PC-9 (cell line): ENCODE data around the gene BNIP2. TPM values are rescaled to one million over a fixed set of nuclear protein-coding genes. Genes with fewer than 3 reads are reported as not detected.

ENCODE experiments used
- BruUV-seq: library from RNA; stranded (reverse); fragments of 400-500 nt; replicated peaks from 2 replicates; lab custom pipeline; 2021; lab: Mats Ljungman, UMichigan
- CTCF ChIA-PET: fragments of 300-600 bp; sonication (Branson Sonifier 250); formaldehyde crosslinking; loops from one replicate; lab custom pipeline; 2022; ENCODE audit warnings: antibody characterized with exemption; lab: Charles Lee
- POLR2A ChIA-PET: fragments of 300-600 bp; sonication (Branson Sonifier 250); formaldehyde crosslinking; loops from one replicate; lab custom pipeline; 2022; ENCODE audit warnings: antibody characterized with exemption; ENCODE audit not compliant: unreplicated experiment; lab: Charles Lee
- DNase-seq, 2 experiments: peaks; one replicate each; pipeline versions ENCODE4 v3.0.0 to v3.0.0-alpha.2; 2015 to 2022; ENCODE audit warnings: mixed read lengths in 1 of 2
- H2AFZ ChIP-seq: fragments of 200-600 bp; sonication (generic); 2 replicates; pipeline ENCODE4 v1.8.1; 2017; ENCODE audit warnings: antibody characterized with exemption
- H3F3A ChIP-seq: fragments of 200-600 bp; sonication (generic); 2 replicates; pipeline ENCODE4 v1.8.1; 2017; ENCODE audit warnings: antibody characterized with exemption, mild to moderate bottlenecking, low read depth; ENCODE audit not compliant: insufficient read depth
- H3K27ac ChIP-seq: fragments of 200-600 bp; sonication (generic); 2 replicates; pipeline ENCODE4 v1.6.1; 2016; ENCODE audit warnings: mixed run types
- H3K27me3 ChIP-seq: fragments of 200-600 bp; sonication (generic); 2 replicates; pipeline ENCODE4 v1.6.1; 2016; ENCODE audit warnings: low read depth, mixed run types; ENCODE audit not compliant: insufficient read depth
- H3K36me3 ChIP-seq: fragments of 200-600 bp; sonication (generic); 2 replicates; pipeline ENCODE4 v1.6.1; 2016; ENCODE audit warnings: low read depth, mixed run types
- H3K4me1 ChIP-seq: fragments of 200-600 bp; sonication (generic); replicated peaks from 2 replicates; pipeline ENCODE4 v1.6.1; 2016; ENCODE audit warnings: mixed run types; ENCODE audit not compliant: insufficient read depth
- H3K4me2 ChIP-seq: fragments of 200-600 bp; sonication (generic); 2 replicates; pipeline ENCODE4 v1.6.1; 2017; ENCODE audit warnings: mixed run types
- H3K4me3 ChIP-seq: fragments of 200-600 bp; sonication (generic); 2 replicates; pipeline ENCODE4 v1.6.1; 2016; ENCODE audit warnings: mixed run types
- H3K79me2 ChIP-seq: fragments of 200-600 bp; sonication (generic); 2 replicates; pipeline ENCODE4 v1.6.1; 2017; ENCODE audit warnings: low read depth, mixed run types
- H3K9me2 ChIP-seq: fragments of 200-600 bp; sonication (generic); 2 replicates; pipeline ENCODE4 v1.8.1; 2017; ENCODE audit warnings: mild to moderate bottlenecking; ENCODE audit not compliant: insufficient read depth
- H3K9me3 ChIP-seq: fragments of 200-600 bp; sonication (generic); 2 replicates; pipeline ENCODE4 v1.8.1; 2016; ENCODE audit warnings: low read depth; ENCODE audit not compliant: insufficient read depth
- H4K20me1 ChIP-seq: fragments of 200-600 bp; sonication (generic); 2 replicates; pipeline ENCODE4 v1.8.1; 2017; ENCODE audit not compliant: insufficient read depth
- EZH2 ChIP-seq: fragments of 200-600 bp; sonication (generic); IDR thresholded peaks from 2 replicates; pipeline ENCODE4 v1.8.0; 2017; ENCODE audit warnings: antibody characterized with exemption, low read depth
- intact Hi-C: fragments of 100-400 bp; cut with micrococcal nuclease; formaldehyde crosslinking; loops from one replicate; pipeline ENCODE4 v1.10.0; 2022; ENCODE audit not compliant: unreplicated experiment
- total RNA-seq: library from RNA; stranded (reverse); gene quantifications from 2 replicates; pipeline ENCODE4 v1.2.3, GENCODE V29; 2021
- TF ChIP-seq, protein P1 (sequence below): fragments of 200-600 bp; sonication (generic); conservative IDR thresholded peaks from 2 replicates; pipeline ENCODE4 v1.6.1; 2017; ENCODE audit warnings: mixed run types, antibody characterized with exemption, mild to moderate bottlenecking, moderate library complexity

BNIP2 gene
- total RNA-seq, 1 experiment from 2014 or later: 64.3 TPM

DNA sequence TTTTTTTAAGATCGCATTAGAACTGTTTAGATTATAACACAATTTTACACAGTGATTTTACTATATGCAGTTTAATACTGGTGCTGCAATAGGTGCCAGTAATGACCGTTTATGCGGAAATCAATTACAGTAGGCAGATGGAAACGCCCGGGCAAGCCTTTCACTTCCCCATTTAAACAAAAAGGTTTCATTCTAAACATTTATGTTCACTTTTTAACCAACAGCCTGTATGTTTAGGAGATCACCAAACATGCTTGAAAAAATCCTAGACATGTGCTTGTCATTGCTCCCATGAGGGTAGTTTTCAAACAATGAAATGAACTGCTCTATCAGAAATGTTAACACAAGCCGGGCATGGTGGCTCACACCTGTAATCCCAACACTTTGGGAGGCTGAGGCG is 2.7 kb downstream of the BNIP2 start:
- POLR2A ChIA-PET: interaction anchor here (0.7 kb wide), 1 partner anchor 842 kb away, joined by 6 read pairs; no protein-coding TSS in a partner anchor
- peaks cover 48% of the 10 kb centered on the region for H4K20me1 ChIP-seq
- no peak for DNase-seq

DNA sequence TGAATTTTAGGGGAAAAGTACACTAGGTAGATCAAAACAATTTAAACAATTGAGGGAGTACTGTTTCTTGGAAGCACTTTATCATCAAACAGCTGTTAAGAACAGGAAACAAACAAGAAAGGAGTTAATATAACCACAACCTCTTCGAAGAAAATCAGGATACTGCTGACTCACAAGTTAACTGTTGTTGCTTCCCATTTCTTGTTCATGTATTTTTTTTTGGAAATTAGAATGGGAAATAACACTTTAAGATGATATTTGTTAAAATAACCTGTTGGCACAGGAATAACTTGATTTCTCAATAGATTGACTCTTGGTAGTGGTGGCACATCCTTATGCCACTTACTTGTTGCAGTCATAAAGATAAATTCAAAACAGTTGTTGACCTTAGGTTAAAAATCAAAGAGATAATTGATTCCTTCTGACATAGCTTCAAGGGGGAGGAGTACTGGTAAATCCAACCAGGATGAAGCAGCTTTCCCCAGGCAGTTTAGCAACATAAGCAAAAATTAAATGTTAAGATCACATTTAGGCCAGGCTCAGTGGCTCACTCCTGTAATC is 3.3 kb downstream of the BNIP2 start:
- ChIA-PET POLR2A (no interaction called here), CTCF (no interaction called here)
- Histone ChIP-seq H3K4me2 (no peak overlapping the region), H3K4me3 (no peak overlapping the region), H3K9me2 (no peaks in the 10 kb centered on the region), H3F3A (0 out of 2 replicates have a peak, but pooled peaks cover 5% of the 10 kb centered on the region), H3K27me3 (no peaks in the 10 kb centered on the region), H3K36me3 (no peaks in the 10 kb centered on the region), H3K4me1 (peaks cover 15% of the 10 kb centered on the region), H3K79me2 (peaks cover 68% of the 10 kb centered on the region), H3K9me3 (no peaks in the 10 kb centered on the region), H2AFZ (no peak overlapping the region), H3K27ac (no peak overlapping the region), H4K20me1 (peaks cover 53% of the 10 kb centered on the region)
- intact Hi-C loops: no loop called here
- BruUV-seq: no TSS peak
- TF ChIP-seq, protein P1, sequence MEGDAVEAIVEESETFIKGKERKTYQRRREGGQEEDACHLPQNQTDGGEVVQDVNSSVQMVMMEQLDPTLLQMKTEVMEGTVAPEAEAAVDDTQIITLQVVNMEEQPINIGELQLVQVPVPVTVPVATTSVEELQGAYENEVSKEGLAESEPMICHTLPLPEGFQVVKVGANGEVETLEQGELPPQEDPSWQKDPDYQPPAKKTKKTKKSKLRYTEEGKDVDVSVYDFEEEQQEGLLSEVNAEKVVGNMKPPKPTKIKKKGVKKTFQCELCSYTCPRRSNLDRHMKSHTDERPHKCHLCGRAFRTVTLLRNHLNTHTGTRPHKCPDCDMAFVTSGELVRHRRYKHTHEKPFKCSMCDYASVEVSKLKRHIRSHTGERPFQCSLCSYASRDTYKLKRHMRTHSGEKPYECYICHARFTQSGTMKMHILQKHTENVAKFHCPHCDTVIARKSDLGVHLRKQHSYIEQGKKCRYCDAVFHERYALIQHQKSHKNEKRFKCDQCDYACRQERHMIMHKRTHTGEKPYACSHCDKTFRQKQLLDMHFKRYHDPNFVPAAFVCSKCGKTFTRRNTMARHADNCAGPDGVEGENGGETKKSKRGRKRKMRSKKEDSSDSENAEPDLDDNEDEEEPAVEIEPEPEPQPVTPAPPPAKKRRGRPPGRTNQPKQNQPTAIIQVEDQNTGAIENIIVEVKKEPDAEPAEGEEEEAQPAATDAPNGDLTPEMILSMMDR: no peak
- no peak for TF ChIP-seq EZH2
- DNase-seq: no peak

More for the DNA sequence above, 2.7 kb downstream of the BNIP2 start:
- Histone ChIP-seq H3K27me3 (no peaks in the 10 kb centered on the region), H3K79me2 (peaks cover 68% of the 10 kb centered on the region), H3K9me2 (no peaks in the 10 kb centered on the region), H3K4me2 (no peak overlapping the region), H3K36me3 (no peaks in the 10 kb centered on the region), H2AFZ (no peak overlapping the region), H3F3A (0 out of 2 replicates have a peak, but pooled peaks cover 5% of the 10 kb centered on the region), H3K4me3 (no peak overlapping the region), H3K9me3 (no peaks in the 10 kb centered on the region), H3K4me1 (peaks cover 15% of the 10 kb centered on the region), H3K27ac (no peak overlapping the region)
- CTCF ChIA-PET: no interaction called here
- intact Hi-C loops: no loop called here
- no TSS peak for BruUV-seq
- no peak for TF ChIP-seq EZH2
- TF ChIP-seq, protein P1: no peak

DNA sequence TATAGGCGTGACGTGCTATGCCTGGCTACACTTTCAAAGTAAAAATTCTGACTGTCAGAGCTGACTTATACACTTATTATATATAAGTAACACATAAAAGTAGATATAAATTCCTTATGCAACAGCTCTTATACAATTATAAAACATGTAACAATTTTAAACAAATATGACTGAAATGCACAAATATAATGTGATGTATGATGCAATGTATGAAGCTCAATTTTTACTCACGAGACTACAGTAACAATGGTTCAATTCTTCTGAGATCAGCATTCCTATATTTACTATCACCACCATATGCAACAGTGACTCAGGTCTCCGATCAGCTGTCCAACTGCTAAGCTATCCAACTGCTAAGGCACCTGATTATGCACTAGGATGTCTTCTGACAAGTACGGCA is 8.2 kb downstream of the BNIP2 start:
- intact Hi-C loops: no loop called here
- H3F3A ChIP-seq: no peaks in the 10 kb centered on the region
- CTCF ChIA-PET: no interaction called here
- H3K4me2 ChIP-seq: no peak overlapping the region
- peaks cover 35% of the 10 kb centered on the region for H3K79me2 ChIP-seq
- no peak overlapping the region for H2AFZ ChIP-seq
- no peaks in the 10 kb centered on the region for H3K9me2 ChIP-seq
- H4K20me1 ChIP-seq: peaks cover 31% of the 10 kb centered on the region
- POLR2A ChIA-PET: no interaction called here
- no peaks in the 10 kb centered on the region for H3K4me1 ChIP-seq
- DNase-seq: no peak
- BruUV-seq: no TSS peak
- H3K4me3 ChIP-seq: no peak overlapping the region
- 0 out of 2 replicates have a peak, but pooled peaks cover 19% of the 10 kb centered on the region for H3K36me3 ChIP-seq
- no peaks in the 10 kb centered on the region for H3K27me3 ChIP-seq
- TF ChIP-seq, protein P1: no peak
- no peak for TF ChIP-seq EZH2
- no peak overlapping the region for H3K27ac ChIP-seq
- H3K9me3 ChIP-seq: no peaks in the 10 kb centered on the region
